ENCODE results near the gene ATP6V1E1. TPM values are rescaled to one million over a fixed set of nuclear protein-coding genes. Genes with fewer than 3 reads are reported as not detected.

Gene ATP6V1E1
- total RNA-seq, 1 experiment from 2014 or later, result 125 TPM

DNA sequence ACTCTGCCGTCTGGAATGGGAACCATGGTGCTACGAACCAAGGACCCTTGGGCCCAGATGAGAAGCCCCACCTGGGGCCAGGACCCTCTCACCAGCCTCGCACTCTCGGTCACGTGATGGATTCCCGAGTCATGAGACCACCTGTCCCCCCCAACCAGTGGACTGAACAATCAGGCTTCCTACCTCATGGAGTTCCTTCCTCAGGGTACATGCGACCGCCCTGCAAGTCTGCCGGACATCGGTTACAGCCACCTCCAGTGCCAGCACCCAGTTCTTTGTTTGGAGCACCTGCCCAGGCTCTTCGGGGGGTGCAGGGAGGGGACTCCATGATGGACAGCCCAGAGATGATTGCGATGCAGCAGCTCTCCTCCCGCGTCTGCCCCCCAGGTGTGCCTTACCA, 86.1 kb downstream of the ATP6V1E1 start:
- no peak for DNase-seq (ENCODE audit: low spot score)

Other genes starting within 250 kb of the ATP6V1E1 start
- 0.41 and 1.0 TPM in 2 replicates for gene SLC25A18, start 65.3 kb downstream of the ATP6V1E1 start, total RNA-seq (2014; rRNA removed; shearing (Covaris generic))
- gene BCL2L13, start 10.0 kb upstream of the ATP6V1E1 start, total RNA-seq (2014; rRNA removed; shearing (Covaris generic)), result 47.0 and 51.1 TPM in 2 replicates
- 56.2 and 58.6 TPM in 2 replicates for gene BID, start 145.7 kb upstream of the ATP6V1E1 start, total RNA-seq (2014; rRNA removed; shearing (Covaris generic))

All from H4 (cell line).